Fibroblast of villous mesenchyme (primary cell): ENCODE results near the gene HNRNPU. TPM values are rescaled to one million over a fixed set of nuclear protein-coding genes. Genes with fewer than 3 reads are reported as not detected.
"Not testable (repeated sequence)": the region's sequence is repeated elsewhere in the genome, so short reads cannot be mapped to it uniquely, and the experiment has no call there.

Source experiments
- DNase-seq: peaks from one replicate; pipeline ENCODE4 v3.0.0-alpha.2; 2010; ENCODE audit warnings: low read depth
- H3K4me3 ChIP-seq: 2 replicates; pipeline ENCODE4 v1.5.1; 2011; ENCODE audit warnings: low read depth, mild to moderate bottlenecking, low read length
- total RNA-seq: library from RNA; depleted of rRNA; stranded (reverse); fragments of >200 nt; gene quantifications from 2 replicates; pipeline ENCODE4 v1.2.3, GENCODE V29; 2012
- TF ChIP-seq, protein P1 (sequence below): IDR thresholded peaks from 2 replicates; pipeline ENCODE4 v1.5.1; 2012; ENCODE audit warnings: low read depth, mild to moderate bottlenecking, low read length; ENCODE audit not compliant: insufficient read depth

The HNRNPU gene
- total RNA-seq, 1 donor = 324 TPM

DNA sequence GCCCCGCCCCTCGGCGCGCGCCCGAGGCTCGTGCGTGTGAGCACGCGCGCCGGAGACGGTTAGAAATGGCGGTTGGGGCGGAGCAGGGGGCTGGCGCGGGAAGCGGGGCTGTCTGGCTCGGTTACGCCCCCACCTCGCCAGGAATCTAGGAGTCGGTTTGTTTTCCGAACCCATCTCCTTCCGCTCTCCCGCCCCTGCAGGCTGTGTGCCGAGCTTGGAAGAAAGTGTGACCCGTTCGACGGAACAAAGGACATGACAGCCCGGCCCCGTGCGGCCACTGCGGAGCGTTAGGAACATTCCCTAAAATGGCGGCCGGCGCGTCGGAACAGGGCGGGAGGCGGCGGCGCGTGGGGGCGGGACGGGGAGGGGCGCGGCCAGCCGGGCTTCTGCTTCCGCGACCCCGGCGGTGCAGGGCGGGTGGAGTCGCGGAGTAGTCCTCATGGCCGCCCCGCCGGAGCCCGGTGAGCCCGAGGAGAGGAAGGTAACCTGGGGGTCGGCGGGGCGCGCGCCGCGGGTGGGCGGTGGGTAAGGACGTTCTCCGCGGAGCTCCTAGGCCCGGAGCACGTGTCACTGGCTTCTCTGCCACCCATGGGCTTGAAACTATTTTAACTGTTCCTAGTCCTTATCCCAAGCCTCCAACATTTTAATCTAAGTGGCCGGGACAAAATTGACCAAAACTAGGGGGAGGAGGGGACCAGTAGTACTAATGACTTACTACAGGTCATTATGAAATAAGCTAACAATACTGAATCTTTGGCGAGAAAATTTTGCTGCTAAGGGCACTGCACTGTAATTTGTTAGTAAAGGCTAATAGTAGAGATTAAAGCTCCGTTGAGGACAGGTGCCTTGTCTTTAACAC is 28.8 kb downstream of the HNRNPU start, which contains the start of gene COX20:
Gene COX20 (plus strand): TSS at position 383 of the 859 bp plus-strand sequence. CDS start 57 bp downstream, at position 440.
- DNase-seq = peak; percentile 90
- H3K4me3 ChIP-seq = peak within 1 kb of the TSS; percentile 83
- TF ChIP-seq, protein P1, sequence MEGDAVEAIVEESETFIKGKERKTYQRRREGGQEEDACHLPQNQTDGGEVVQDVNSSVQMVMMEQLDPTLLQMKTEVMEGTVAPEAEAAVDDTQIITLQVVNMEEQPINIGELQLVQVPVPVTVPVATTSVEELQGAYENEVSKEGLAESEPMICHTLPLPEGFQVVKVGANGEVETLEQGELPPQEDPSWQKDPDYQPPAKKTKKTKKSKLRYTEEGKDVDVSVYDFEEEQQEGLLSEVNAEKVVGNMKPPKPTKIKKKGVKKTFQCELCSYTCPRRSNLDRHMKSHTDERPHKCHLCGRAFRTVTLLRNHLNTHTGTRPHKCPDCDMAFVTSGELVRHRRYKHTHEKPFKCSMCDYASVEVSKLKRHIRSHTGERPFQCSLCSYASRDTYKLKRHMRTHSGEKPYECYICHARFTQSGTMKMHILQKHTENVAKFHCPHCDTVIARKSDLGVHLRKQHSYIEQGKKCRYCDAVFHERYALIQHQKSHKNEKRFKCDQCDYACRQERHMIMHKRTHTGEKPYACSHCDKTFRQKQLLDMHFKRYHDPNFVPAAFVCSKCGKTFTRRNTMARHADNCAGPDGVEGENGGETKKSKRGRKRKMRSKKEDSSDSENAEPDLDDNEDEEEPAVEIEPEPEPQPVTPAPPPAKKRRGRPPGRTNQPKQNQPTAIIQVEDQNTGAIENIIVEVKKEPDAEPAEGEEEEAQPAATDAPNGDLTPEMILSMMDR = no peak

DNA sequence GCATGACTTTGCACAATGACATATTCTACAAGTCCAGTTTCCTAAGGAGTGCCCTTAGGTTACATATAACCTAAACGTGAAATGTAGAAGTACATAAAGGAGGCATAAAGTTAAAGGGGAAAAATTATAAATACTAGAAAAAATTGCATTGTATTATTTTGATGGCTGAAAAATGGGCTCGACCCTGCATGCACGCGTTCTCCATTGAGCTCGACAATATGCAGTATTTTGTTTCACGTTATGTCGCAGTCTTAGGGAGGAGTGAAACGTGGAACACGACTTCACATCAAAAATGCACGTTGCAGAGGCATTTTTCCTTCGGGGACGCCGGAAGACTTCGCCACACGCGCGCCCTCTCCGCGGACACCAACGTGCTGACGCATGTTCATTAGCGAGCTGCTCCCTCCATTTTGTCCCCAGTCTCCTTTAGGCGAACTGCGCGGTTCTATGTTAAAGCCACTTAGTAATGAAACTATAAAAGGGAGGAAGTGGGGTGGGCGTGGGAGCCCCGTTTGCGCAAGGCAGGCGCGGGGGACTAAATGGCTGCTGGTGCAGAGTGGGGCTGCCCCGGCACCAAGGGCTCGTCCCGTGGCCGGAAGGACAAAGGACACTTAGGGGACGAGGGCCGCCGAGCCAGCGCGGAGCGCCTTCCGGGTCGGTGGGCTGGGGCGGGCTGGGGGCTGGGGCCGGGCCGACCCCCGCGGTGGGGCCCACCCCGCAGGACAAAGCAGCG is 29.6 kb downstream of the HNRNPU start:
- H3K4me3 ChIP-seq = peak overlapping the region; percentile 83
- DNase-seq = peak; percentile 96
- TF ChIP-seq, protein P1 = no peak

GRCh38 chr1:244833734-244834542 is 30.4 kb downstream of the HNRNPU start:
- DNase-seq = peak; percentile 81
- H3K4me3 ChIP-seq = peak overlapping the region; percentile 83
- TF ChIP-seq, protein P1 = peak; percentile 25

GRCh38 chr1:244833260-244833659 is 31.1 kb downstream of the HNRNPU start:
- peak overlapping the region; percentile 83 for H3K4me3 ChIP-seq

DNA sequence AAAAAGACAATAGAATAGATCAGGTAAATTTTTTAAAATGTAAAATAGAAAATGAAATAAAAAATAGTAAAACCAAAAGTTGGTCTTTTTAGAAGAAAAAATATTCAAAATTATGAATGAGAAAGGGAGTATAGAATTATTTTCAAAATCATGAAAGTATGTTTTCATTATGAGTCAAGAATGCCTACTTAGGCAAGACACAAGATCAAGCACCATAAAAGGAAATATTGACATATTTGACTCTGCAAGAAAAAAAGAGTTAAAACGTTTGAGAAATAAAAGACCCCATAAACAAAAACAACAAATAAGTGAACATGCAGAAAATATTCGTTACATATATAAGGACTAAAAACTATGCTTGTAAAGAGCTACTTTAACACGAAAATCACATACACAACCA is 33.7 kb downstream of the HNRNPU start:
- H3K4me3 ChIP-seq = no peak overlapping the region
- DNase-seq = no peak
- TF ChIP-seq, protein P1 = no peak

More at GRCh38 chr1:244833260-244833659, 31.1 kb downstream of the HNRNPU start:
- DNase-seq = not testable (repeated sequence)

GRCh38 chr1:244826712-244827111 is 37.6 kb downstream of the HNRNPU start:
- peak; percentile 29 for DNase-seq
- TF ChIP-seq, protein P1 = no peak
- H3K4me3 ChIP-seq = no peak overlapping the region
